Fibroblast of villous mesenchyme (primary cell): ENCODE measurements around the gene KCNIP4. TPM values are rescaled to one million over a fixed set of nuclear protein-coding genes. Genes with fewer than 3 reads are reported as not detected.

Source experiments
- DNase-seq: peaks from one replicate; pipeline ENCODE4 v3.0.0-alpha.2; 2010; ENCODE audit warnings: low read depth
- H3K4me3 ChIP-seq: 2 replicates; pipeline ENCODE4 v1.5.1; 2011; ENCODE audit warnings: low read depth, mild to moderate bottlenecking, low read length
- CTCF ChIP-seq: IDR thresholded peaks from 2 replicates; pipeline ENCODE4 v1.5.1; 2012; ENCODE audit warnings: low read depth, mild to moderate bottlenecking, low read length; ENCODE audit not compliant: insufficient read depth
- total RNA-seq: library from RNA; depleted of rRNA; stranded (reverse); fragments of >200 nt; gene quantifications from 2 replicates; pipeline ENCODE4 v1.2.3, GENCODE V29; 2012

The KCNIP4 gene
- total RNA-seq, 1 donor: under 0.01 TPM

GRCh38 chr4:21184788-21185187, 763.8 kb downstream of the KCNIP4 start:
- no peak overlapping the region for H3K4me3 ChIP-seq
- no peak for TF ChIP-seq CTCF
- DNase-seq: no peak

- TF ChIP-seq CTCF: no peak
- H3K4me3 ChIP-seq: no peak overlapping the region
- no peak for DNase-seq
Measured at GRCh38 chr4:21181716-21182115, 766.9 kb downstream of the KCNIP4 start.

GRCh38 chr4:21177871-21178270, 770.7 kb downstream of the KCNIP4 start:
- DNase-seq: no peak
- no peak for TF ChIP-seq CTCF

GRCh38 chr4:21177092-21177491, 771.5 kb downstream of the KCNIP4 start:
- no peak for DNase-seq
- H3K4me3 ChIP-seq: no peak overlapping the region
- no peak for TF ChIP-seq CTCF

More at GRCh38 chr4:21177871-21178270, 770.7 kb downstream of the KCNIP4 start:
- no peak overlapping the region for H3K4me3 ChIP-seq

- no peak overlapping the region for H3K4me3 ChIP-seq
- DNase-seq: no peak
- TF ChIP-seq CTCF: no peak
Measured at GRCh38 chr4:21167711-21168110, 780.9 kb downstream of the KCNIP4 start.

- no peak for TF ChIP-seq CTCF
- no peak overlapping the region for H3K4me3 ChIP-seq
- no peak for DNase-seq
Measured at GRCh38 chr4:21155367-21155766, 793.2 kb downstream of the KCNIP4 start.

- no peak for DNase-seq
- TF ChIP-seq CTCF: no peak
- no peak overlapping the region for H3K4me3 ChIP-seq
Measured at GRCh38 chr4:21139327-21139726, 809.2 kb downstream of the KCNIP4 start.
